ENCODE data around the gene SYVN1.

DNA sequence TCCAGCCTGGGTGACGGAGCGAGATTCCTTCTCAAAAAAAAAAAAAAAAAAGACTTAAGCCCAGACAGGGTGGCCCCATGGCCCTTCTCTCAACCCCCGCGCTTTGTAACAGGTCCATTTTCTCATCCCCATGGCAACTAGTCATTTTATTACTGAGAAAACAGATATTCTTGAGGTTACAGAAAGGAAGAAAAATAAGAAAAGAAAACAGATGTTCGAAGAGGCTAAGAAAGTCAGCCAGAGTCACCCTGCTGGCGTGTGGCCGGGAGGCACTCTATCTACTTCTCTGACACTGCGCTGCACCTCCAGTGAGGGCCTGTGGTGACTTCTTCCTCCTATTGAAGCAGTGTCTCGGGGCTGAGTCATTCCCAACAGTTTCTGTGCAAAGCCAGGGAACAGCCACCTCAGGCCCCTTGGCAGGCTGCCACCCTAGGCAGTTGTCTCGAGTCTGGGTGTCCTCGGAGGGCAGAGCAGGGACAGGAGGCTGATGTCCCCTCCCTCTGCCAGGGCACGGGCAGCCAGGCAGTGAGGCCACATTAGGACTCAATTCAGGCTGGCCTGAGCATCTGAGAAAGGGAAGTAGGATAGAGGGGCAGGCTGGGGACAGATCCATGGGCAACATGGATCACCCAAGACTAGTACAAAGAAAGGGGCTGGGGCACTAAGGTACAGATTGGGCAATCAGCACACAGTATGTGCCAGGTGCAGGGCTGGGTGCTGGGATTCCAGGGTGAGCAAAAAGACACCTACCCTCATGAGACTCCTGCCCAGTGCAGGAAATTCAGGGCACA, 16.4 kb upstream of the SYVN1 start:
- TF ChIP-seq, protein P1, sequence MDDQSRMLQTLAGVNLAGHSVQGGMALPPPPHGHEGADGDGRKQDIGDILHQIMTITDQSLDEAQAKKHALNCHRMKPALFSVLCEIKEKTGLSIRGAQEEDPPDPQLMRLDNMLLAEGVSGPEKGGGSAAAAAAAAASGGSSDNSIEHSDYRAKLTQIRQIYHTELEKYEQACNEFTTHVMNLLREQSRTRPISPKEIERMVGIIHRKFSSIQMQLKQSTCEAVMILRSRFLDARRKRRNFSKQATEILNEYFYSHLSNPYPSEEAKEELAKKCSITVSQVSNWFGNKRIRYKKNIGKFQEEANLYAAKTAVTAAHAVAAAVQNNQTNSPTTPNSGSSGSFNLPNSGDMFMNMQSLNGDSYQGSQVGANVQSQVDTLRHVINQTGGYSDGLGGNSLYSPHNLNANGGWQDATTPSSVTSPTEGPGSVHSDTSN (CRISPR knock-in tag; IDR thresholded peaks at IDR 0.05): no peak; the same call in 1 of the 2 replicates
- TF ChIP-seq ZNF311 (tag by site-specific recombination; IDR thresholded peaks at IDR 0.05; ENCODE audit: borderline replicate concordance) (no peak), SP2 (tag by site-specific recombination; IDR thresholded peaks at IDR 0.05) (no peak), ZNF174 (tag by site-specific recombination; IDR thresholded peaks at IDR 0.05) (no peak), ZBTB8A (tag by site-specific recombination; IDR thresholded peaks at IDR 0.05) (no peak), RBAK (tag by site-specific recombination; IDR thresholded peaks at IDR 0.05) (no peak)
- TF ChIP-seq, protein P2, sequence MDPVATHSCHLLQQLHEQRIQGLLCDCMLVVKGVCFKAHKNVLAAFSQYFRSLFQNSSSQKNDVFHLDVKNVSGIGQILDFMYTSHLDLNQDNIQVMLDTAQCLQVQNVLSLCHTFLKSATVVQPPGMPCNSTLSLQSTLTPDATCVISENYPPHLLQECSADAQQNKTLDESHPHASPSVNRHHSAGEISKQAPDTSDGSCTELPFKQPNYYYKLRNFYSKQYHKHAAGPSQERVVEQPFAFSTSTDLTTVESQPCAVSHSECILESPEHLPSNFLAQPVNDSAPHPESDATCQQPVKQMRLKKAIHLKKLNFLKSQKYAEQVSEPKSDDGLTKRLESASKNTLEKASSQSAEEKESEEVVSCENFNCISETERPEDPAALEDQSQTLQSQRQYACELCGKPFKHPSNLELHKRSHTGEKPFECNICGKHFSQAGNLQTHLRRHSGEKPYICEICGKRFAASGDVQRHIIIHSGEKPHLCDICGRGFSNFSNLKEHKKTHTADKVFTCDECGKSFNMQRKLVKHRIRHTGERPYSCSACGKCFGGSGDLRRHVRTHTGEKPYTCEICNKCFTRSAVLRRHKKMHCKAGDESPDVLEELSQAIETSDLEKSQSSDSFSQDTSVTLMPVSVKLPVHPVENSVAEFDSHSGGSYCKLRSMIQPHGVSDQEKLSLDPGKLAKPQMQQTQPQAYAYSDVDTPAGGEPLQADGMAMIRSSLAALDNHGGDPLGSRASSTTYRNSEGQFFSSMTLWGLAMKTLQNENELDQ (tag by site-specific recombination; IDR thresholded peaks at IDR 0.05; ENCODE audit: low read depth): no peak
- TF ChIP-seq, protein P3, sequence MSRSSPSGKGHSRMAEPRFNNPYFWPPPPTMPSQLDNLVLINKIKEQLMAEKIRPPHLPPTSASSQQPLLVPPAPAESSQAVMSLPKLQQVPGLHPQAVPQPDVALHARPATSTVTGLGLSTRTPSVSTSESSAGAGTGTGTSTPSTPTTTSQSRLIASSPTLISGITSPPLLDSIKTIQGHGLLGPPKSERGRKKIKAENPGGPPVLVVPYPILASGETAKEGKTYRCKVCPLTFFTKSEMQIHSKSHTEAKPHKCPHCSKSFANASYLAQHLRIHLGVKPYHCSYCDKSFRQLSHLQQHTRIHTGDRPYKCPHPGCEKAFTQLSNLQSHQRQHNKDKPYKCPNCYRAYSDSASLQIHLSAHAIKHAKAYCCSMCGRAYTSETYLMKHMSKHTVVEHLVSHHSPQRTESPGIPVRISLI (tag by site-specific recombination; IDR thresholded peaks at IDR 0.05): no peak
- TF ChIP-seq, protein P4, sequence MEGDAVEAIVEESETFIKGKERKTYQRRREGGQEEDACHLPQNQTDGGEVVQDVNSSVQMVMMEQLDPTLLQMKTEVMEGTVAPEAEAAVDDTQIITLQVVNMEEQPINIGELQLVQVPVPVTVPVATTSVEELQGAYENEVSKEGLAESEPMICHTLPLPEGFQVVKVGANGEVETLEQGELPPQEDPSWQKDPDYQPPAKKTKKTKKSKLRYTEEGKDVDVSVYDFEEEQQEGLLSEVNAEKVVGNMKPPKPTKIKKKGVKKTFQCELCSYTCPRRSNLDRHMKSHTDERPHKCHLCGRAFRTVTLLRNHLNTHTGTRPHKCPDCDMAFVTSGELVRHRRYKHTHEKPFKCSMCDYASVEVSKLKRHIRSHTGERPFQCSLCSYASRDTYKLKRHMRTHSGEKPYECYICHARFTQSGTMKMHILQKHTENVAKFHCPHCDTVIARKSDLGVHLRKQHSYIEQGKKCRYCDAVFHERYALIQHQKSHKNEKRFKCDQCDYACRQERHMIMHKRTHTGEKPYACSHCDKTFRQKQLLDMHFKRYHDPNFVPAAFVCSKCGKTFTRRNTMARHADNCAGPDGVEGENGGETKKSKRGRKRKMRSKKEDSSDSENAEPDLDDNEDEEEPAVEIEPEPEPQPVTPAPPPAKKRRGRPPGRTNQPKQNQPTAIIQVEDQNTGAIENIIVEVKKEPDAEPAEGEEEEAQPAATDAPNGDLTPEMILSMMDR (tag by site-specific recombination; IDR thresholded peaks at IDR 0.05): no peak
- TF ChIP-seq, protein P5, sequence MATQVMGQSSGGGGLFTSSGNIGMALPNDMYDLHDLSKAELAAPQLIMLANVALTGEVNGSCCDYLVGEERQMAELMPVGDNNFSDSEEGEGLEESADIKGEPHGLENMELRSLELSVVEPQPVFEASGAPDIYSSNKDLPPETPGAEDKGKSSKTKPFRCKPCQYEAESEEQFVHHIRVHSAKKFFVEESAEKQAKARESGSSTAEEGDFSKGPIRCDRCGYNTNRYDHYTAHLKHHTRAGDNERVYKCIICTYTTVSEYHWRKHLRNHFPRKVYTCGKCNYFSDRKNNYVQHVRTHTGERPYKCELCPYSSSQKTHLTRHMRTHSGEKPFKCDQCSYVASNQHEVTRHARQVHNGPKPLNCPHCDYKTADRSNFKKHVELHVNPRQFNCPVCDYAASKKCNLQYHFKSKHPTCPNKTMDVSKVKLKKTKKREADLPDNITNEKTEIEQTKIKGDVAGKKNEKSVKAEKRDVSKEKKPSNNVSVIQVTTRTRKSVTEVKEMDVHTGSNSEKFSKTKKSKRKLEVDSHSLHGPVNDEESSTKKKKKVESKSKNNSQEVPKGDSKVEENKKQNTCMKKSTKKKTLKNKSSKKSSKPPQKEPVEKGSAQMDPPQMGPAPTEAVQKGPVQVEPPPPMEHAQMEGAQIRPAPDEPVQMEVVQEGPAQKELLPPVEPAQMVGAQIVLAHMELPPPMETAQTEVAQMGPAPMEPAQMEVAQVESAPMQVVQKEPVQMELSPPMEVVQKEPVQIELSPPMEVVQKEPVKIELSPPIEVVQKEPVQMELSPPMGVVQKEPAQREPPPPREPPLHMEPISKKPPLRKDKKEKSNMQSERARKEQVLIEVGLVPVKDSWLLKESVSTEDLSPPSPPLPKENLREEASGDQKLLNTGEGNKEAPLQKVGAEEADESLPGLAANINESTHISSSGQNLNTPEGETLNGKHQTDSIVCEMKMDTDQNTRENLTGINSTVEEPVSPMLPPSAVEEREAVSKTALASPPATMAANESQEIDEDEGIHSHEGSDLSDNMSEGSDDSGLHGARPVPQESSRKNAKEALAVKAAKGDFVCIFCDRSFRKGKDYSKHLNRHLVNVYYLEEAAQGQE (tag by site-specific recombination; IDR thresholded peaks at IDR 0.05): no peak
- TF ChIP-seq, protein P6, sequence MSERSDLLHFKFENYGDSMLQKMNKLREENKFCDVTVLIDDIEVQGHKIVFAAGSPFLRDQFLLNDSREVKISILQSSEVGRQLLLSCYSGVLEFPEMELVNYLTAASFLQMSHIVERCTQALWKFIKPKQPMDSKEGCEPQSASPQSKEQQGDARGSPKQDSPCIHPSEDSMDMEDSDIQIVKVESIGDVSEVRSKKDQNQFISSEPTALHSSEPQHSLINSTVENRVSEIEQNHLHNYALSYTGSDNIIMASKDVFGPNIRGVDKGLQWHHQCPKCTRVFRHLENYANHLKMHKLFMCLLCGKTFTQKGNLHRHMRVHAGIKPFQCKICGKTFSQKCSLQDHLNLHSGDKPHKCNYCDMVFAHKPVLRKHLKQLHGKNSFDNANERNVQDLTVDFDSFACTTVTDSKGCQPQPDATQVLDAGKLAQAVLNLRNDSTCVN (tag by site-specific recombination; optimal IDR thresholded peaks at IDR 0.05): no peak

All from HEK293 (cell line).